Neutrophil (primary cell): ENCODE measurements around the gene ERMP1.

ENCODE experiments used
- H3K27ac ChIP-seq: fragments of 200-600 bp; sonication (generic); 2 replicates; pipeline ENCODE4 v1.5.1; 2016; ENCODE audit warnings: mild to moderate bottlenecking, moderate library complexity
- H3K27me3 ChIP-seq: fragments of 200-600 bp; sonication (generic); 2 replicates; pipeline ENCODE4 v1.6.0; 2016; ENCODE audit warnings: mild to moderate bottlenecking
- H3K36me3 ChIP-seq: fragments of 200-600 bp; sonication (generic); 2 replicates; pipeline ENCODE4 v1.5.1; 2017
- H3K4me1 ChIP-seq, 2 experiments: fragments of 200-600 bp in 1 of 2; sonication (generic) in 1 of 2; 1 replicate in 1 of 2; 2 replicates in 1 of 2; pipeline versions ENCODE4 v1.5.1 to v1.6.1; 2013 to 2016; ENCODE audit warnings: low read depth in 1 of 2, low read length in 1 of 2, mild to moderate bottlenecking in 1 of 2, moderate library complexity in 1 of 2; ENCODE audit not compliant: control insufficient read depth in 1 of 2, insufficient read depth in 1 of 2
- H3K4me3 ChIP-seq, 2 experiments: fragments of 200-600 bp in 1 of 2; sonication (generic) in 1 of 2; 1 replicate in 1 of 2; 2 replicates in 1 of 2; pipeline ENCODE4 v1.5.1; 2013 to 2016; ENCODE audit warnings: low read depth in 1 of 2, low read length in 1 of 2, mild to moderate bottlenecking in 1 of 2, moderate library complexity in 1 of 2
- H3K9me3 ChIP-seq: fragments of 200-600 bp; sonication (generic); 2 replicates; pipeline ENCODE4 v1.5.1; 2016
- TF ChIP-seq, protein P1 (sequence below): fragments of 200-600 bp; sonication (generic); IDR thresholded peaks from 2 replicates; pipeline ENCODE4 v1.5.1; 2016; ENCODE audit warnings: antibody characterized with exemption

ERMP1 gene

GRCh38 chr9:5864446-5864845 lies 31.5 kb upstream of the ERMP1 start:
- Histone ChIP-seq H3K27ac (no peak overlapping the region), H3K4me1 (no peaks in the 10 kb centered on the region), H3K27me3 (no peaks in the 10 kb centered on the region), H3K9me3 (no peaks in the 10 kb centered on the region), H3K4me3 (no peak overlapping the region), H3K36me3 (no peaks in the 10 kb centered on the region)
- TF ChIP-seq, protein P1, sequence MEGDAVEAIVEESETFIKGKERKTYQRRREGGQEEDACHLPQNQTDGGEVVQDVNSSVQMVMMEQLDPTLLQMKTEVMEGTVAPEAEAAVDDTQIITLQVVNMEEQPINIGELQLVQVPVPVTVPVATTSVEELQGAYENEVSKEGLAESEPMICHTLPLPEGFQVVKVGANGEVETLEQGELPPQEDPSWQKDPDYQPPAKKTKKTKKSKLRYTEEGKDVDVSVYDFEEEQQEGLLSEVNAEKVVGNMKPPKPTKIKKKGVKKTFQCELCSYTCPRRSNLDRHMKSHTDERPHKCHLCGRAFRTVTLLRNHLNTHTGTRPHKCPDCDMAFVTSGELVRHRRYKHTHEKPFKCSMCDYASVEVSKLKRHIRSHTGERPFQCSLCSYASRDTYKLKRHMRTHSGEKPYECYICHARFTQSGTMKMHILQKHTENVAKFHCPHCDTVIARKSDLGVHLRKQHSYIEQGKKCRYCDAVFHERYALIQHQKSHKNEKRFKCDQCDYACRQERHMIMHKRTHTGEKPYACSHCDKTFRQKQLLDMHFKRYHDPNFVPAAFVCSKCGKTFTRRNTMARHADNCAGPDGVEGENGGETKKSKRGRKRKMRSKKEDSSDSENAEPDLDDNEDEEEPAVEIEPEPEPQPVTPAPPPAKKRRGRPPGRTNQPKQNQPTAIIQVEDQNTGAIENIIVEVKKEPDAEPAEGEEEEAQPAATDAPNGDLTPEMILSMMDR = no peak

DNA sequence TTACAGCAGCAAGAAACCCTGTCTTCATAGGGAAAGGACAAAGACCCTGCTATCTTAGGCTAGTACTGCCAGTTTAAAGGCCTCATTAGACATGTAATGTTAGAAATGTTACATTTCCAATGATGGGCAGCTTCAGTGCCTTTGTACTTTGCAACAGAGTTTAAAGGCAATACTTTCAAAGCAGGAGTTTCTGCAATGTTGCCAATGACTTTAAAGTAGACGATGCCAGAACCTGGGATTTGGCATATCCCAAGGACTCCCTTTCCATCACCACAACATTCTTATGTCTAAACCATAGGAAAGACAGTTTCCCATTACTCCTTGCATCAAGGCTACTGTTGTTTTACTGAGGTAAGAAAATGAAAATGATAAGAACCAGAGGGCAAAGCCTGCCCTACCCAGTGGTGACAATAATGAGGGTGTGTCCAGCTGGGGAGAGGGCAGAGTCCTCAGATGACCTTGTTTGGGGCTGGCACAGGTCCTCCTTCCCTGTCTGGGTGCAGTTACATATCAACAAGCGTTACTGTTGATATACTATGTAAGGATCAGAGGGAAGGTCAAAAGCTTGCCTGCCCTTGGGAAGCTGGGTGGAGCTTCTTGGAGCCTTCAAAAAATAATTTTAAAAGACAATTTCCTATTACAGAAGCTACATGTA lies 30.3 kb upstream of the ERMP1 start:
- TF ChIP-seq, protein P1 = no peak
- no peaks in the 10 kb centered on the region for H3K4me1 ChIP-seq
- H3K9me3 ChIP-seq = no peaks in the 10 kb centered on the region
- H3K36me3 ChIP-seq = no peaks in the 10 kb centered on the region
- H3K4me3 ChIP-seq = no peak overlapping the region
- H3K27ac ChIP-seq = no peak overlapping the region
- no peaks in the 10 kb centered on the region for H3K27me3 ChIP-seq

DNA sequence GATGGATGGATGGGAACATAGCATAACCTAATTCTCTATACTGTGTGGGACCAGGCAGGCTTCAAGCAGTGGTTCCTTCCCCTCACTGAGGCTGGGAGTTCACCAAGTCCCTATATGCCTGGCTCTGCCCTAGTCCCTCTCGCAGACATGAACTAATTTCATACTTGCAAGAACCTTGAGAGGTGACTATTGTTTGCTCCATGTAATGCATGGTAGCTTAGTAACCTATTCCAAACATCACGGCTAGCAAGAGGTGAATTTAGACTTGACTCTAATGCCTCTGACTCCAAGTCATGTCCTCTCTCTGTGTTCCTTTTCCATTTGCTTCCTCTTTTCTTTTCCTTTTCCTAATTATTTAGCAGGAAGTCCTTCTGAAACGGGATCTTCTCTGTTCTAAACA lies 25.9 kb upstream of the ERMP1 start:
- no peak overlapping the region for H3K4me3 ChIP-seq
- H3K36me3 ChIP-seq = no peaks in the 10 kb centered on the region
- TF ChIP-seq, protein P1 = no peak
- no peak overlapping the region for H3K27ac ChIP-seq
- H3K9me3 ChIP-seq = no peaks in the 10 kb centered on the region
- H3K27me3 ChIP-seq = no peaks in the 10 kb centered on the region
- no peaks in the 10 kb centered on the region for H3K4me1 ChIP-seq

DNA sequence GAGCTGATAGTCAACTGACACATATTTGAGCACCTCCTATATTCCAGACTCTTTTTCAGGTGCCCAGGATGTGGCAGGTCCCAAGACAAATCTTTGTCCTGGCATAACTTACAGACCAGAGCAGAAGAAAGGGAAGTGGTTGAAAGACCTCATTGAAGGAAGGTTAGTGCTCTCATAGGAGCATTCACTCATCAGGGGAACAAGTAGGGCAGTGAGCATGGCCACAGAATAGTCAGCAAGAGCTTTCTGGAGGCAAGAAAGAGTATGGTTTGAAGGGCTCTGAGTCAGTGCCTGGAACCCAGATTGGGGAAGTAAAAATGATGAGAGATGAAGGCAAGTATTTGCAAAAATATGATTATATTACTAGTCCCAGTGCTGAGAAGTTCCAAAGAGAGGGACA lies 25.0 kb upstream of the ERMP1 start:
- Histone ChIP-seq H3K36me3 (no peaks in the 10 kb centered on the region), H3K9me3 (no peaks in the 10 kb centered on the region), H3K27ac (no peak overlapping the region), H3K27me3 (no peaks in the 10 kb centered on the region), H3K4me1 (no peaks in the 10 kb centered on the region), H3K4me3 (no peak overlapping the region)
- TF ChIP-seq, protein P1 = no peak

- TF ChIP-seq, protein P1 = no peak
- Histone ChIP-seq H3K9me3 (no peaks in the 10 kb centered on the region), H3K4me1 (no peaks in the 10 kb centered on the region), H3K4me3 (no peak overlapping the region), H3K27me3 (no peaks in the 10 kb centered on the region), H3K36me3 (no peaks in the 10 kb centered on the region), H3K27ac (no peak overlapping the region)
These were observed 21.3 kb upstream of the ERMP1 start for GRCh38 chr9:5854063-5854790.
